HepG2 (cell line): ENCODE measurements around the gene SPSB2. TPM values are rescaled to one million over a fixed set of nuclear protein-coding genes. Genes with fewer than 3 reads are reported as not detected.

ENCODE experiments used
- ATAC-seq: fragments of 200-7000 bp; cut with Tn5 transposase; 3 replicates; pipeline ENCODE4 v1.9.1; 2020; ENCODE audit warnings: mild to moderate bottlenecking, moderate library complexity
- BruUV-seq: library from RNA; stranded (reverse); fragments of 400-500 nt; replicated peaks from 2 replicates; lab custom pipeline; 2021; lab: Mats Ljungman, UMichigan
- CTCF ChIA-PET: fragments of 300-600 bp; formaldehyde crosslinking; extraction: SDS; loops from one replicate; lab custom pipeline; 2021; ENCODE audit warnings: low total read pairs, inconsistent platforms, low intra/inter-chr PET ratio; lab: Yijun Ruan, JAX
- POLR2A ChIA-PET: fragments of 350-600 bp; sonication (Branson Sonifier 250); formaldehyde crosslinking; loops from one replicate; lab custom pipeline; 2020; ENCODE audit warnings: antibody characterized with exemption, inconsistent platforms; lab: Yijun Ruan, JAX
- DNase-seq: peaks from one replicate; pipeline ENCODE4 v3.0.0-alpha.2; 2015; ENCODE audit warnings: low spot score
- FAIRE-seq: peaks from 3 replicates; lab custom pipeline; 2011; peaks lifted over from hg19 to GRCh38; lab: Jason Lieb, UNC
- H2AFZ ChIP-seq: one replicate; pipeline ENCODE4 v1.6.1; 2011; ENCODE audit warnings: low read length, inconsistent platforms
- H3K27ac ChIP-seq: fragments of 300-600 bp; 3 replicates; pipeline ENCODE4 v1.8.0; 2011; ENCODE audit warnings: mixed run types, mild to moderate bottlenecking, mixed read lengths, low read length, inconsistent platforms; ENCODE audit not compliant: insufficient read depth; ENCODE audit errors: extremely low read length
- H3K27me3 ChIP-seq, 2 experiments: fragments of 200-600 bp in 1 of 2; 2 replicates in 1 of 2; 3 replicates in 1 of 2; pipeline versions ENCODE4 v1.6.0 to v1.8.0; 2011; ENCODE audit warnings: low read length in 2 of 2, mild to moderate bottlenecking in 2 of 2, moderate library complexity in 2 of 2, inconsistent platforms in 1 of 2; ENCODE audit not compliant: insufficient read depth in 2 of 2, control insufficient read depth in 1 of 2
- H3K36me3 ChIP-seq, 2 experiments: fragments of 200-600 bp in 1 of 2; replicated peaks in 1 of 2; 2 replicates in 1 of 2; 3 replicates in 1 of 2; pipeline versions ENCODE4 v1.5.1 to v1.8.0; 2011; ENCODE audit warnings: low read length in 2 of 2, inconsistent platforms in 1 of 2; ENCODE audit not compliant: insufficient read depth in 2 of 2, control insufficient read depth in 1 of 2
- H3K4me1 ChIP-seq: 2 replicates; pipeline ENCODE4 v1.5.1; 2012; ENCODE audit warnings: low read length, inconsistent platforms; ENCODE audit not compliant: insufficient read depth
- H3K4me2 ChIP-seq: 2 replicates; pipeline ENCODE4 v1.6.0; 2011; ENCODE audit warnings: low read depth, low read length, inconsistent platforms
- H3K4me3 ChIP-seq, 3 experiments: fragments of 200-600 bp in 1 of 3; sonication (generic), shearing (Covaris generic) in 1 of 3; replicated peaks in 1 of 3; 2 replicates each; pipeline ENCODE4 v1.5.1; 2011 to 2016; ENCODE audit warnings: low read length in 3 of 3, inconsistent platforms in 2 of 3, low read depth in 2 of 3, mild to moderate bottlenecking in 2 of 3, control low read depth in 1 of 3, mixed read lengths in 1 of 3; ENCODE audit not compliant: insufficient read depth in 1 of 3
- H3K79me2 ChIP-seq: one replicate; pipeline ENCODE4 v1.6.1; 2011; ENCODE audit warnings: low read length, inconsistent platforms; ENCODE audit not compliant: insufficient read depth
- H3K9ac ChIP-seq: 2 replicates; pipeline ENCODE4 v1.6.0; 2011; ENCODE audit warnings: mild to moderate bottlenecking, low read depth, low read length, inconsistent platforms; ENCODE audit not compliant: insufficient read depth
- H3K9me3 ChIP-seq: 2 replicates; pipeline ENCODE4 v1.5.1; 2012; ENCODE audit warnings: mild to moderate bottlenecking, low read length
- H4K20me1 ChIP-seq: 2 replicates; pipeline ENCODE4 v1.6.0; 2011; ENCODE audit warnings: inconsistent platforms, mild to moderate bottlenecking, low read length, moderate library complexity; ENCODE audit not compliant: insufficient read depth
- E2F5 ChIP-seq: sonication (generic); formaldehyde crosslinking; conservative IDR thresholded peaks from 2 replicates; pipeline ENCODE4 v1.4.0; 2020; ENCODE audit warnings: missing genetic modification reagents
- HNF4G ChIP-seq, 2 experiments: sonication (generic) in 1 of 2; formaldehyde crosslinking in 1 of 2; IDR thresholded peaks; 2 replicates each; pipeline versions ENCODE4 v1.4.0 to v1.6.1; 2011 to 2020; ENCODE audit warnings: borderline replicate concordance in 2 of 2, low read depth in 2 of 2, mild to moderate bottlenecking in 2 of 2, low read length in 1 of 2, missing genetic modification reagents in 1 of 2, moderate library complexity in 1 of 2
- RFXAP ChIP-seq: sonication (generic); formaldehyde crosslinking; IDR thresholded peaks from 2 replicates; pipeline ENCODE4 v1.4.0; 2020; ENCODE audit warnings: missing genetic modification reagents, borderline replicate concordance
- SNAPC4 ChIP-seq: sonication (generic); formaldehyde crosslinking; IDR thresholded peaks from 2 replicates; pipeline ENCODE4 v1.4.0; 2020; ENCODE audit warnings: mild to moderate bottlenecking, missing genetic modification reagents
- YEATS4 ChIP-seq: sonication (generic); formaldehyde crosslinking; IDR thresholded peaks from 2 replicates; pipeline ENCODE4 v1.4.0; 2020; ENCODE audit warnings: missing genetic modification reagents, borderline replicate concordance
- ZNF34 ChIP-seq: sonication (generic); formaldehyde crosslinking; IDR thresholded peaks from 2 replicates; pipeline ENCODE4 v1.4.0; 2020; ENCODE audit warnings: mild to moderate bottlenecking, missing genetic modification reagents, borderline replicate concordance
- ZNF720 ChIP-seq: sonication (generic); formaldehyde crosslinking; IDR thresholded peaks from 2 replicates; pipeline ENCODE4 v1.4.0; 2020; ENCODE audit warnings: missing genetic modification reagents
- ZNF839 ChIP-seq: sonication (generic); formaldehyde crosslinking; IDR thresholded peaks from 2 replicates; pipeline ENCODE4 v1.4.0; 2020; ENCODE audit warnings: missing genetic modification reagents, mild to moderate bottlenecking, borderline replicate concordance
- WGBS: methylation state at CpG from one replicate; pipeline ENCODE4 v1.1.6; 2017; ENCODE audit warnings: low lambda C conversion rate; 5-methylcytosine and 5-hydroxymethylcytosine counted together
- in situ Hi-C: cut with HindIII; loops from 2 replicates; pipeline ENCODE4 v1.10.0; 2017; ENCODE audit warnings: low pct_unique_long_range_greater_than_20kb; ENCODE audit not compliant: extremely low pct_ligation_motif_present
- intact Hi-C: fragments of 100-400 bp; cut with micrococcal nuclease; formaldehyde crosslinking; loops from one replicate; pipeline ENCODE4 v1.10.0; 2022; ENCODE audit not compliant: unreplicated experiment
- polyA plus RNA-seq, 8 experiments: library from polyadenylated mRNA; depleted of rRNA in 3 of 8; stranded (reverse) in 7 of 8; unstranded in 1 of 8; fragments of >200 nt; fragmentation: Illumina TruSeq in 4 of 8; extraction: Trizol in 4 of 8; gene quantifications; 2 replicates each; pipeline versions ENCODE4 v1.2.1 to v1.2.3, GENCODE V29; 2011 to 2016; ENCODE audit warnings: low read depth in 4 of 8, missing spikeins in 1 of 8, mixed read lengths in 1 of 8; ENCODE audit not compliant: insufficient read depth in 1 of 8
- total RNA-seq, 5 experiments: library from RNA; depleted of rRNA; stranded (reverse); fragments of >200 nt; fragmentation: Illumina TruSeq; extraction: Trizol; gene quantifications; 2 replicates each; pipeline ENCODE4 v1.2.3, GENCODE V29; 2016; ENCODE audit warnings: low read depth in 1 of 5

Gene SPSB2
- total and polyA plus RNA-seq, 2 of the 13 experiments (the other 11 are each of a cell fraction or from before 2014, with no cell fraction given) = 2.0 to 6.2 TPM

GRCh38 chr12:6860116-6860515 lies 13.0 kb downstream of the SPSB2 start:
- peaks cover 44 to 86% of the 10 kb centered on the region in 2 experiments for H3K36me3 ChIP-seq
- CTCF ChIA-PET = no interaction called here

More at GRCh38 chr12:6860116-6860515, 13.0 kb downstream of the SPSB2 start:
- no peaks in the 10 kb centered on the region for H3K79me2 ChIP-seq
- no peak for DNase-seq
- no peak for TF ChIP-seq RFXAP (CRISPR knock-in tag)
- no peak for TF ChIP-seq E2F5 (CRISPR knock-in tag)
- TF ChIP-seq ZNF720 (CRISPR knock-in tag) = no peak
- TF ChIP-seq YEATS4 (CRISPR knock-in tag) = no peak
- no peak for TF ChIP-seq HNF4G (IDR thresholded peaks at IDR 0.05; ENCODE audit: borderline replicate concordance, low read depth, low read length)
- TF ChIP-seq HNF4G (CRISPR knock-in tag; IDR thresholded peaks at IDR 0.05; ENCODE audit: borderline replicate concordance, low read depth) = no peak
- no peak for TF ChIP-seq ZNF839
- no peak for TF ChIP-seq SNAPC4 (CRISPR knock-in tag)
- no peak for TF ChIP-seq ZNF34 (CRISPR knock-in tag)
- TF ChIP-seq, all 625 proteins: peak for 0
- H3K4me3 ChIP-seq = no peak overlapping the region
- no TSS peak for BruUV-seq
- no peak overlapping the region for H3K4me2 ChIP-seq
- no peak overlapping the region for H2AFZ ChIP-seq
- H3K4me1 ChIP-seq = no peaks in the 10 kb centered on the region
- H3K27me3 ChIP-seq = no peaks in the 10 kb centered on the region
- POLR2A ChIA-PET = no interaction called here
- H3K9ac ChIP-seq = no peak overlapping the region
- in situ Hi-C loops (no loop called here), intact Hi-C loops (no loop called here)
- FAIRE-seq = no peak
- no peaks in the 10 kb centered on the region for H4K20me1 ChIP-seq
- no peak overlapping the region for H3K27ac ChIP-seq
- H3K9me3 ChIP-seq = no peaks in the 10 kb centered on the region
- 93% methylated on average over 8 of the region's 9 CpGs for WGBS
- no peak for ATAC-seq
